ENCODE results near the gene ZNF532. TPM values are rescaled to one million over a fixed set of nuclear protein-coding genes. Genes with fewer than 3 reads are reported as not detected.

ZNF532 gene
- total RNA-seq, 2 experiments from 2014 or later, result 0.50 to 0.91 TPM

GRCh38 chr18:58838165-58838860 is 26.4 kb upstream of the ZNF532 start:
- ATAC-seq, result no peak
- DNase-seq, result no peak
- Mint-ChIP-seq H3K4me3 (no peak overlapping the region), H3K27ac (no peak overlapping the region), H3K9me3 (ENCODE audit: insufficient read depth) (no peaks in the 10 kb centered on the region), H3K4me1 (ENCODE audit: low read depth) (no peaks in the 10 kb centered on the region), H3K27me3 (ENCODE audit: low read depth) (peaks cover 18% of the 10 kb centered on the region), H3K36me3 (ENCODE audit: low read depth) (no peaks in the 10 kb centered on the region)
- POLR2A ChIA-PET, result no interaction called here
- CTCF ChIA-PET, result interaction anchor here (1.1 kb wide), 1 partner anchor 56 kb away, joined by 3 read pairs; no protein-coding TSS in a partner anchor

- no peaks in the 10 kb centered on the region for H3K4me1 Mint-ChIP-seq (ENCODE audit: low read depth)
- H3K9me3 Mint-ChIP-seq (ENCODE audit: insufficient read depth), result no peaks in the 10 kb centered on the region
- H3K27ac Mint-ChIP-seq, result no peak overlapping the region
- DNase-seq, result no peak
- ATAC-seq, result no peak
- ChIA-PET POLR2A (no interaction called here), CTCF (interaction anchor here (1.1 kb wide), 1 partner anchor 56 kb away, joined by 3 read pairs; no protein-coding TSS in a partner anchor)
- peaks cover 19% of the 10 kb centered on the region for H3K27me3 Mint-ChIP-seq (ENCODE audit: low read depth)
- H3K4me3 Mint-ChIP-seq, result no peak overlapping the region
- H3K36me3 Mint-ChIP-seq (ENCODE audit: low read depth), result no peaks in the 10 kb centered on the region
These were observed 25.7 kb upstream of the ZNF532 start for GRCh38 chr18:58838946-58839345.

GRCh38 chr18:58842978-58843687 is 21.5 kb upstream of the ZNF532 start:
- ChIA-PET POLR2A (no interaction called here), CTCF (interaction anchor here (0.9 kb wide), 1 partner anchor 62 kb away, joined by 3 read pairs; no protein-coding TSS in a partner anchor)
- Mint-ChIP-seq H3K36me3 (ENCODE audit: low read depth) (no peaks in the 10 kb centered on the region), H3K4me1 (ENCODE audit: low read depth) (no peaks in the 10 kb centered on the region), H3K27ac (no peak overlapping the region), H3K9me3 (ENCODE audit: insufficient read depth) (no peaks in the 10 kb centered on the region), H3K27me3 (ENCODE audit: low read depth) (peaks cover 40% of the 10 kb centered on the region), H3K4me3 (no peak overlapping the region)
- ATAC-seq (no peak), DNase-seq (no peak)

- ChIA-PET POLR2A (interaction anchor here (0.6 kb wide), 1 partner anchor 223 kb away, joined by 4 read pairs; no protein-coding TSS in a partner anchor), CTCF (interaction anchor here (0.9 kb wide), 1 partner anchor 62 kb away, joined by 3 read pairs; no protein-coding TSS in a partner anchor)
- Mint-ChIP-seq H3K27ac (no peak overlapping the region), H3K9me3 (ENCODE audit: insufficient read depth) (no peaks in the 10 kb centered on the region), H3K27me3 (ENCODE audit: low read depth) (peaks cover 44% of the 10 kb centered on the region), H3K4me3 (no peak overlapping the region), H3K36me3 (ENCODE audit: low read depth) (no peaks in the 10 kb centered on the region), H3K4me1 (ENCODE audit: low read depth) (no peaks in the 10 kb centered on the region)
- DNase-seq, result no peak
- no peak for ATAC-seq
These were observed 21.0 kb upstream of the ZNF532 start for GRCh38 chr18:58843688-58844035.

GRCh38 chr18:58844871-58845270 is 19.8 kb upstream of the ZNF532 start:
- DNase-seq, result no peak
- Mint-ChIP-seq H3K9me3 (ENCODE audit: insufficient read depth) (no peaks in the 10 kb centered on the region), H3K4me1 (ENCODE audit: low read depth) (no peaks in the 10 kb centered on the region), H3K4me3 (no peak overlapping the region), H3K27me3 (ENCODE audit: low read depth) (peaks cover 48% of the 10 kb centered on the region), H3K36me3 (ENCODE audit: low read depth) (no peaks in the 10 kb centered on the region), H3K27ac (no peak overlapping the region)
- ChIA-PET POLR2A (no interaction called here), CTCF (no interaction called here)
- ATAC-seq, result no peak

- Mint-ChIP-seq H3K4me1 (ENCODE audit: low read depth) (no peaks in the 10 kb centered on the region), H3K27me3 (ENCODE audit: low read depth) (peaks cover 47% of the 10 kb centered on the region), H3K27ac (no peak overlapping the region), H3K4me3 (no peak overlapping the region), H3K9me3 (ENCODE audit: insufficient read depth) (no peaks in the 10 kb centered on the region), H3K36me3 (ENCODE audit: low read depth) (no peaks in the 10 kb centered on the region)
- no peak for DNase-seq
- CTCF ChIA-PET, result no interaction called here
- POLR2A ChIA-PET, result no interaction called here
- ATAC-seq, result no peak
These were observed 18.6 kb upstream of the ZNF532 start for GRCh38 chr18:58845928-58846724.

- no peaks in the 10 kb centered on the region for H3K36me3 Mint-ChIP-seq (ENCODE audit: low read depth)
- peaks cover 49% of the 10 kb centered on the region for H3K27me3 Mint-ChIP-seq (ENCODE audit: low read depth)
- no peaks in the 10 kb centered on the region for H3K4me1 Mint-ChIP-seq (ENCODE audit: low read depth)
- no peak for DNase-seq
- no peaks in the 10 kb centered on the region for H3K9me3 Mint-ChIP-seq (ENCODE audit: insufficient read depth)
- CTCF ChIA-PET, result no interaction called here
- POLR2A ChIA-PET, result no interaction called here
- no peak overlapping the region for H3K4me3 Mint-ChIP-seq
- no peak overlapping the region for H3K27ac Mint-ChIP-seq
- ATAC-seq, result no peak
These were observed 17.1 kb upstream of the ZNF532 start for GRCh38 chr18:58847383-58848071.

GRCh38 chr18:58848685-58849084 is 16.0 kb upstream of the ZNF532 start:
- Mint-ChIP-seq H3K36me3 (ENCODE audit: low read depth) (no peaks in the 10 kb centered on the region), H3K27me3 (ENCODE audit: low read depth) (peaks cover 52% of the 10 kb centered on the region), H3K4me3 (no peak overlapping the region), H3K27ac (no peak overlapping the region), H3K9me3 (ENCODE audit: insufficient read depth) (no peaks in the 10 kb centered on the region), H3K4me1 (ENCODE audit: low read depth) (no peaks in the 10 kb centered on the region)
- DNase-seq, result no peak
- ChIA-PET POLR2A (no interaction called here), CTCF (no interaction called here)
- no peak for ATAC-seq

- Mint-ChIP-seq H3K36me3 (ENCODE audit: low read depth) (no peaks in the 10 kb centered on the region), H3K27ac (no peak overlapping the region), H3K27me3 (ENCODE audit: low read depth) (peaks cover 42% of the 10 kb centered on the region), H3K4me3 (no peak overlapping the region), H3K9me3 (ENCODE audit: insufficient read depth) (no peaks in the 10 kb centered on the region), H3K4me1 (ENCODE audit: low read depth) (no peaks in the 10 kb centered on the region)
- DNase-seq, result no peak
- ChIA-PET POLR2A (no interaction called here), CTCF (no interaction called here)
- no peak for ATAC-seq
These were observed 13.7 kb upstream of the ZNF532 start for GRCh38 chr18:58850786-58851469.

GRCh38 chr18:58851856-58852255 is 12.8 kb upstream of the ZNF532 start:
- no peak for ATAC-seq
- no peaks in the 10 kb centered on the region for H3K36me3 Mint-ChIP-seq (ENCODE audit: low read depth)
- H3K9me3 Mint-ChIP-seq (ENCODE audit: insufficient read depth), result no peaks in the 10 kb centered on the region
- H3K27ac Mint-ChIP-seq, result no peak overlapping the region
- H3K4me1 Mint-ChIP-seq (ENCODE audit: low read depth), result no peaks in the 10 kb centered on the region
- peaks cover 35% of the 10 kb centered on the region for H3K27me3 Mint-ChIP-seq (ENCODE audit: low read depth)
- H3K4me3 Mint-ChIP-seq, result no peak overlapping the region
- CTCF ChIA-PET, result no interaction called here
- POLR2A ChIA-PET, result no interaction called here
- DNase-seq, result no peak

GRCh38 chr18:58852629-58853028 is 12.0 kb upstream of the ZNF532 start:
- Mint-ChIP-seq H3K4me1 (ENCODE audit: low read depth) (no peaks in the 10 kb centered on the region), H3K27ac (no peak overlapping the region), H3K4me3 (no peak overlapping the region), H3K9me3 (ENCODE audit: insufficient read depth) (no peaks in the 10 kb centered on the region), H3K36me3 (ENCODE audit: low read depth) (no peaks in the 10 kb centered on the region), H3K27me3 (ENCODE audit: low read depth) (peaks cover 30% of the 10 kb centered on the region)
- ChIA-PET POLR2A (no interaction called here), CTCF (no interaction called here)
- no peak for DNase-seq
- no peak for ATAC-seq

Measured in activated CD8-positive, alpha-beta T cell treated with anti-CD3 and anti-CD28 coated beads, Interleukin-2, amount 10 ng/mL, durations not matched to agents 7 days and 5 days (primary cell).